Mesendoderm (in vitro differentiated cells): ENCODE results near the gene WNT8B.

Experiments
- DNase-seq: peaks from one replicate; pipeline ENCODE4 v3.0.0; 2013
- H2AK5ac ChIP-seq: 2 replicates; pipeline ENCODE4 v1.6.1; 2013; ENCODE audit warnings: low read length, inconsistent platforms
- H2BK120ac ChIP-seq: 2 replicates; pipeline ENCODE4 v1.6.1; 2013; ENCODE audit warnings: low read depth, mild to moderate bottlenecking, low read length, moderate library complexity, mixed read lengths
- H2BK15ac ChIP-seq: replicated peaks from 2 replicates; pipeline ENCODE4 v1.6.1; 2013; ENCODE audit warnings: low read depth, mild to moderate bottlenecking, moderate library complexity
- H2BK5ac ChIP-seq: 2 replicates; pipeline ENCODE4 v1.6.1; 2013; ENCODE audit warnings: low read length, inconsistent platforms
- H3K18ac ChIP-seq: 2 replicates; pipeline ENCODE4 v1.6.1; 2013; ENCODE audit warnings: mild to moderate bottlenecking, low read length, mixed read lengths
- H3K23ac ChIP-seq: one replicate; pipeline ENCODE4 v1.6.1; 2013; ENCODE audit warnings: low read length
- H3K27ac ChIP-seq: 2 replicates; pipeline ENCODE4 v1.5.1; 2013; ENCODE audit warnings: low read depth, mild to moderate bottlenecking, inconsistent platforms, low read length, moderate library complexity
- H3K27me3 ChIP-seq: 2 replicates; pipeline ENCODE4 v1.6.1; 2013; ENCODE audit warnings: low read length, control low read depth, mild to moderate bottlenecking, inconsistent platforms; ENCODE audit not compliant: insufficient read depth, poor library complexity
- H3K36me3 ChIP-seq: 2 replicates; pipeline ENCODE4 v1.6.1; 2013; ENCODE audit warnings: low read length, inconsistent platforms; ENCODE audit not compliant: control insufficient read depth, insufficient read depth
- H3K4ac ChIP-seq: one replicate; pipeline ENCODE4 v1.6.1; 2013; ENCODE audit warnings: low read depth, mild to moderate bottlenecking, low read length, moderate library complexity
- H3K4me1 ChIP-seq: 2 replicates; pipeline ENCODE4 v1.6.1; 2013; ENCODE audit warnings: low read depth, low read length, inconsistent platforms; ENCODE audit not compliant: control insufficient read depth
- H3K4me2 ChIP-seq: 2 replicates; pipeline ENCODE4 v1.6.1; 2013; ENCODE audit warnings: low read length
- H3K4me3 ChIP-seq: 2 replicates; pipeline ENCODE4 v1.5.1; 2013; ENCODE audit warnings: mild to moderate bottlenecking, low read length
- H3K56ac ChIP-seq: one replicate; pipeline ENCODE4 v1.6.1; 2013; ENCODE audit warnings: low read length
- H3K79me1 ChIP-seq: 2 replicates; pipeline ENCODE4 v1.6.1; 2013; ENCODE audit warnings: low read length, inconsistent platforms
- H3K79me2 ChIP-seq: 2 replicates; pipeline ENCODE4 v1.6.1; 2013; ENCODE audit warnings: mild to moderate bottlenecking, low read length; ENCODE audit not compliant: control insufficient read depth, insufficient read depth
- H3K9ac ChIP-seq: 2 replicates; pipeline ENCODE4 v1.6.1; 2013; ENCODE audit warnings: low read length, inconsistent platforms
- H4K5ac ChIP-seq: one replicate; pipeline ENCODE4 v1.6.1; 2013; ENCODE audit warnings: low read length
- H4K8ac ChIP-seq: one replicate; pipeline ENCODE4 v1.6.1; 2013; ENCODE audit warnings: low read depth, mild to moderate bottlenecking, control low read depth, low read length, moderate library complexity
- WGBS: extraction: QIAGEN DNeasy Blood & Tissue Kit; methylation state at CpG from one replicate; pipeline ENCODE4 v1.1.7; 2013; ENCODE audit warnings: low lambda C conversion rate, missing lambda C conversion rate; ENCODE audit not compliant: insufficient coverage; ENCODE audit errors: extremely low coverage; 5-methylcytosine and 5-hydroxymethylcytosine counted together

The WNT8B gene

DNA sequence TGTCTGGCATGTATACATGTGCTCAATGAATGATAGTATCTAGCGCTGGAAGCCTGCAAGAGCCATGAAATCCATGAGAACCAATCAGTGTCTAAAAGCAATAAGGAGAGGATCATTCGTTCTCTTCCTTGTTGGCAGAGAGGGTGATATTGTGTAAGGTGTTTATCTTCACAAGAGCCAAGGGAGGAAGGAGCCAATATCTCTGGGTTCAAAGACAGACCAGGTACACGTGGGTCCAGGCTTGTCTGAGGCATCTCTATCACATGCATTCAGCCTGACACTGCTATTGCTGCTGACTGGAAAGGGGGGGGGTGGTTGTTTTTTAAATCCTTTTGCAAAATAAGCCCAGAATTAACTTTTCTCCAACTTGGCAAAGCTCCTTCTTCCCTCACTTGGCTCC, 52.8 kb downstream of the WNT8B start:
- Histone ChIP-seq H3K9ac (no peak overlapping the region), H2AK5ac (no peak overlapping the region), H2BK5ac (no peak overlapping the region), H4K5ac (no peak overlapping the region), H3K27ac (no peak overlapping the region), H3K4me3 (no peak overlapping the region), H4K8ac (no peak overlapping the region), H3K36me3 (no peaks in the 10 kb centered on the region), H3K79me1 (no peaks in the 10 kb centered on the region), H3K27me3 (peaks cover 5% of the 10 kb centered on the region), H2BK120ac (no peak overlapping the region), H3K4me2 (no peak overlapping the region), H3K56ac (no peak overlapping the region), H3K23ac (no peak overlapping the region), H3K18ac (no peak overlapping the region), H3K4ac (no peak overlapping the region), H2BK15ac (no peak overlapping the region), H3K4me1 (no peaks in the 10 kb centered on the region), H3K79me2 (no peaks in the 10 kb centered on the region)
- no peak for DNase-seq
- no CpG with 5 or more reads among the region's 3 CpGs for WGBS

DNA sequence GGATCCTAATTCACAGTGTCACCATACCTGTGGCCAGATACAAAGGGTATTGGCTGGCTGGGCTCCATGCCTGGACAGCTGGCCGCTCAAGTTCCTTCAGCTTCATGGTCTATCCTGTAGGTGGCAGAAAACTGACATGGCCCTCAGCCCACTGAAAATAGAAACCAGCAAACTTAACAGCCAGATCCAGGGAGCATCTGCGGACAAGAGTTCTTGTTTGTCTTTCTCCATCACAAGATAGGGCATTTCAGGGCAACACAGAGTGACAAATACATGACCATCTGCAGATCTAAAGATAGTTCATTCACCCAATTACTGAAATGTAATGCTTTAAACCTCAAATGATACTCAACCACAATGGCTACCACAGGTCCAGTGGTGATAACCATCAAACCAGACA, 54.0 kb downstream of the WNT8B start:
- H3K27ac ChIP-seq = no peak overlapping the region

DNA sequence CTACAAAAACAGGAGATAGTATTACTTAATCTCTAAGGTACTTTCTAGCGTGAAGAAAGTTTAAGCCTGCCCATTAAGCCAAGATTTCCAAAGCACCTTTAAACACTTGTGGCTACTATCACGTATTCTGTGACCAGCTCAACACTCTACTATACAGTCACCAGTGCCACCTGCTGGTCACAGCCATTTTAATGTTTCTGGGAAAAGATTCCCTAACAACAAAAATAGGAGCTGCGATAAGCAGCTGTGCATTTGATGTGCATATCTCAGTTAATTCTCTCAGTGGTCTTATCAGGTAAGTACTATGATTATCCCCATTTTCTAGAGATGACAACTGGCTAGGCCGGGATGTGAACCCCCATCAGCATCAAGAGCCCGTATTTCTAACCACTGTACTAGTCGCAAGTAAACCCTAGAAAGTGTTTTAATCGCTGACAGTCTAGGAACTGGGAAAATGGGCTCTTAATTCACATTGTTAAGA, 56.0 kb downstream of the WNT8B start:
- Histone ChIP-seq H2BK120ac (no peak overlapping the region), H2BK15ac (no peak overlapping the region), H3K79me2 (no peaks in the 10 kb centered on the region), H2BK5ac (no peak overlapping the region), H3K4me1 (no peaks in the 10 kb centered on the region), H3K23ac (no peak overlapping the region), H3K36me3 (no peaks in the 10 kb centered on the region), H3K4ac (no peak overlapping the region), H4K5ac (no peak overlapping the region), H3K27ac (no peak overlapping the region), H3K18ac (no peak overlapping the region), H3K9ac (no peak overlapping the region), H3K56ac (no peak overlapping the region), H3K4me3 (no peak overlapping the region), H2AK5ac (no peak overlapping the region), H3K4me2 (peak overlapping the region; percentile 80), H3K79me1 (no peaks in the 10 kb centered on the region), H3K27me3 (peaks cover 5% of the 10 kb centered on the region), H4K8ac (no peak overlapping the region)
- DNase-seq = peak; percentile 70
- no CpG with 5 or more reads among the region's 7 CpGs for WGBS

More for the DNA sequence above, 54.0 kb downstream of the WNT8B start:
- Histone ChIP-seq H2BK15ac (no peak overlapping the region), H2BK5ac (no peak overlapping the region), H3K23ac (no peak overlapping the region), H2AK5ac (no peak overlapping the region), H3K4ac (no peak overlapping the region), H3K9ac (no peak overlapping the region), H3K79me2 (no peaks in the 10 kb centered on the region), H3K36me3 (no peaks in the 10 kb centered on the region), H3K27me3 (peaks cover 5% of the 10 kb centered on the region), H4K5ac (no peak overlapping the region), H3K4me2 (no peak overlapping the region), H4K8ac (no peak overlapping the region), H2BK120ac (no peak overlapping the region), H3K4me1 (no peaks in the 10 kb centered on the region), H3K18ac (no peak overlapping the region), H3K79me1 (no peaks in the 10 kb centered on the region), H3K4me3 (no peak overlapping the region), H3K56ac (no peak overlapping the region)
- no CpG with 5 or more reads among the region's 2 CpGs for WGBS
- peak; percentile 42 for DNase-seq

DNA sequence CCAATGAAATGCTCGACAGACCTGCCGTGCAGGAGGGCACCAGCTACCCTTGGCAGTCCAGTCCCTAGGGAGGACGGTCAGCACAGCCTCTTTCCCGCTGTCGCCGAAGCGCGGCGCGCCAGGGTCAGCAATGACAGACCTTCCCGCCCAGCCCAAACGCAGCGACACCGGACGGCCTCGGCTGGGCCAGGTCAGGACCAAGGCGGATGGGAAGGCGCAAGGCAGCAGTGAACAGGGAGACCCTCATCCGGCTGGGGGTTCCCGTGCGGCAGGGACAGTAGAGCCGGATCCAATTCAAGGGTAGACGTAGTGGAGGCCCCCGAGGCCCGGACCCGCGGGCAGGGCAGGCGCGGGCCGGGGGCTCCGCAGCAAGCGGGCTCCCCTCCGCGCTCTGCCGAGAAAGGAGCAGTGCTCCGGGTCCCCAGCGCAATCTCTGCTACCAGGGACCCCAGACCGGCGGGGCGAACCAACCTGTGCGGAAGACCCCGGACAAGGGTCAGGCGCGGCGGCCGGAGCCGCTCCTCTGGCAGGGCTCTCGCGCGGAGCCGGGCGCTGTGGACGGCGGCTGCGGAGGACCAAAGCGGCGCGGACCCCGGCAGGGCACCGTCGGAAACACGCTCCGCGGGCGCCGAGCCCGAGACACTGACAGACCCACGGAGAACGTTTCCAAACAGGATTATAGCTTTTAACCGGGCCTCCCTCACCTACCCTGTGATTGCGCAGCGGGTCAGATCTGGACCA, 56.7 kb downstream of the WNT8B start, which contains the start of gene SEC31B:
Gene SEC31B, minus strand, starts transcription at position 551 of the 741 bp plus-strand sequence. CDS start 2,909 bp downstream, outside the sequence.
- H2AK5ac ChIP-seq = no peak within 1 kb of the TSS

DNA sequence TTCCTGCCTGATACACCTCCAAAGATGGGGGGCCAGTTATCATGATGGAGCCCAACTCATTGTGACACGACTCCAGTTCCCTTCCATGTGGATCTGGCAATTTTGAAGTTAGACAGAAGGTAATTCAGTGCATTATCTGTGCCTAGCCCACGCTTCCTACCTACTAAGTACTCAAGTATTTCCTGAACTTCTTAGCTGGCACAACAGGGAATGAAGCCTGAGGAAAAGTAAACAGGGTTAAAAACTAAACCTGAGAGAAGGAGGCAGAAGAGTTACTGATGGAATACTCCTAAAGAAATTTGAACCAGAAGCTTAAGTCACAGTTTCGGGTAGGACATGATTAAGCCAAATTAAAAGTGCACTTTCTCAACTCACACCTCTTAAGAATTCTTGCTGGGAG, 58.0 kb downstream of the WNT8B start:
- Histone ChIP-seq H4K8ac (no peak overlapping the region), H2BK5ac (no peak overlapping the region), H2BK15ac (no peak overlapping the region), H3K4ac (no peak overlapping the region), H3K27me3 (peaks cover 5% of the 10 kb centered on the region), H3K36me3 (no peaks in the 10 kb centered on the region), H2BK120ac (no peak overlapping the region), H3K4me1 (no peaks in the 10 kb centered on the region), H3K79me2 (no peaks in the 10 kb centered on the region), H2AK5ac (no peak overlapping the region), H3K27ac (no peak overlapping the region), H4K5ac (no peak overlapping the region), H3K56ac (no peak overlapping the region), H3K9ac (no peak overlapping the region), H3K23ac (no peak overlapping the region), H3K18ac (no peak overlapping the region), H3K4me3 (no peak overlapping the region), H3K4me2 (no peak overlapping the region), H3K79me1 (no peaks in the 10 kb centered on the region)
- no CpG with 5 or more reads among the region's 3 CpGs for WGBS
- no peak for DNase-seq

More for the DNA sequence above, 56.7 kb downstream of the WNT8B start, which contains the start of gene SEC31B:
- H3K36me3 ChIP-seq = no peaks in the 10 kb centered on the region
- H2BK15ac ChIP-seq = no peak within 1 kb of the TSS
- no peak within 1 kb of the TSS for H2BK120ac ChIP-seq
- H3K23ac ChIP-seq = no peak within 1 kb of the TSS
- peak within 1 kb of the TSS; percentile 80 for H3K4me2 ChIP-seq
- H4K8ac ChIP-seq = no peak within 1 kb of the TSS
- no peak within 1 kb of the TSS for H2BK5ac ChIP-seq
- peak within 1 kb of the TSS; percentile 68 for H3K9ac ChIP-seq
- H3K4me1 ChIP-seq = no peaks in the 10 kb centered on the region
- H3K4ac ChIP-seq = no peak within 1 kb of the TSS
- H4K5ac ChIP-seq = no peak within 1 kb of the TSS
- H3K56ac ChIP-seq = peak within 1 kb of the TSS; percentile 85
- H3K79me1 ChIP-seq = no peaks in the 10 kb centered on the region
- peaks cover 5% of the 10 kb centered on the region for H3K27me3 ChIP-seq
- H3K4me3 ChIP-seq = peak within 1 kb of the TSS; percentile 6
- no CpG with 5 or more reads among the region's 72 CpGs for WGBS
- no peaks in the 10 kb centered on the region for H3K79me2 ChIP-seq
- DNase-seq = peak; percentile 72
- H3K27ac ChIP-seq = no peak within 1 kb of the TSS
- H3K18ac ChIP-seq = no peak within 1 kb of the TSS
